Stimulated activated CD4-positive, alpha-beta T cell treated with anti-CD3 and anti-CD28 coated beads, Interleukin-15, amount 100 ng/mL, for 24 hours (primary cell): Measurements from ENCODE around the gene ADORA1.

Experiments used
- DNase-seq: peaks from one replicate; pipeline ENCODE4 v3.0.0-alpha.2; 2020

Gene ADORA1

DNA sequence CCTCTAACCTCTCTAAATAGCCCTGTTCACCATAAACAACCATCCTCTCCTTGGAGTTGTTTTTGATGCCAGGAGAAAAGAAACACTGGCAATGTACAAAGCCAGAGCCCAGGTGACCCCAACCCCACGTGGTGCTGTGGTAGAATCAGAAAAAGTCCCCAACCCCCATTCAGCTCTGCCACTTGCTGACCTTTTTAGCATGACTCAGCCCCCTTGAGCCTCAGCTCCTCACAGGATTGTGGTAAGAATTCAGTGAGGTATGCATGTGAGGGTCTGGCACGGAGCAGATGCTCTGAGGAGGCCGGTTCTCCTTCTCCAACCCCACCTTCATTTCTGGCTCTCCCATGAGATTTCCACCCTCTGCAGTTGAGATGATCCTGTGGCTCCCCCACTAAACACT lies 70.1 kb downstream of the ADORA1 start:
- no peak for DNase-seq

DNA sequence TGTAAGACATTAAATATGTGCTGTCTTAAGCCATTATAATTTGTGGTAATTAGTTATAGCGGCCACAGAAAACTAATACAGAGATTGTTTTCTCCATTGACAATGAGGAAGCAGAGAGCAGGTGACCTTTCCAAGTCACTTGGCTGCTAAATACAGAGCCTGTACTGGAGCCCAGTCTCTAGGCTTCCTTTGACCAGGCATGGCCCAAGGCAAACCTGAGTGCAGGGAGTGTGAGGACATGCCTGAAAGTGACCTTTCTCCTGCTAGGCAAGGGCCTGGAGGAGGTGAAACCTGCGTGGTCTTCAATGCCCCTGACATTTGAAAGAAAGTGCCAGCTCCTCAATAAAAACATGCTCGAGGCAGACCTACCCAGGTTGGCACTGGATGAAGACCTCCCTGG lies 71.5 kb downstream of the ADORA1 start:
- DNase-seq, result no peak

DNA sequence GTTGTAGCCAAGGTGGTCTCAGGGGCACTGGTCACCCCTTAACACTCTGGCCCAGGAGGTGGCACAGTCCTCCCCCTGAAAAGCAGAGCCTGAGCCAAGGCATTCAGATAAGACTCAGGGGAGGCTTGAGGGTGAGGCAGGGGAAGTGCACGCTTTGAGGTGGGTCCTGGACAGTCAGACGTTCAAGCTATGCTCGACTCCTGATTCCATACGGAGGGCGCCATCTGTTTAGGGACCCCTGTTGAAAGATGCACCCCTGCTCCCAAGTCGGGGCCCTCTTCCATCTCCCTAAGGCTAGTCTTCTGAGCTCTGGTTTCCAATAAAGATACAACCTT lies 71.9 kb downstream of the ADORA1 start:
- no peak for DNase-seq

DNA sequence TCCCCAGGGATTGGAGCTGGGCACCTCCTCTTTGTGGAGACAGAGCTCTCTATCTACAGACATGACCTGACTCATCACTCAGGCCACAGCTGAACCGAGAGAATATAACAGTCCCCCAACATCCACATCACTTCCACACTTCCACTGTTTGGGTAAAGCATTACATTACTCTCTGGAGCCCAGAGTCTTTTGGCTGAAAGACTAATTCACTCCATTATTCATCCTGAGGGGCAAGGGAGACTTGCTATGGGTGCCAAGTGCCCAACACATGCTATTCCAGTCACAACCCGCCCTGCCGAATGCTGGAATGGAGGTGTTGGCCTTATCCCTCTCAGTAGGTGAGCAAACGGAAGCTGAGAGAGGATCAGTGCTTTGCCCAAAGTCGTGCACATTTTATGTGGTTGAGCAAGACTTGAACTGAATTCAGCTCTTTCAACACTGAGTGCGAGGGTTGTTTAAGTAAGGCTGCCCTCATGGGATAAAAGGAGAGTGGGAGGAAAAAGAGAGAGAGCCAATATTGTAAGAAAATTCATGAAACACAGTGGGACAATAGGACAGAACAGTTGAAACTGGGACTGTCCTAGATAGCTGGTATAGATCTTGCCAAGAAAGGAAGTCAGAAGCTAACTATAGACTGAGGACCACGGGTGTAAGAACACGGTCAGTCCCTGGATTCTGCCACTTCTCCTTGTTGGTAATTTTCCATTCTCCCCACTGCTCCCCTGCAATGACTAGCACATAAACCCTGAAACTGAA lies 72.5 kb downstream of the ADORA1 start:
- DNase-seq, result no peak

DNA sequence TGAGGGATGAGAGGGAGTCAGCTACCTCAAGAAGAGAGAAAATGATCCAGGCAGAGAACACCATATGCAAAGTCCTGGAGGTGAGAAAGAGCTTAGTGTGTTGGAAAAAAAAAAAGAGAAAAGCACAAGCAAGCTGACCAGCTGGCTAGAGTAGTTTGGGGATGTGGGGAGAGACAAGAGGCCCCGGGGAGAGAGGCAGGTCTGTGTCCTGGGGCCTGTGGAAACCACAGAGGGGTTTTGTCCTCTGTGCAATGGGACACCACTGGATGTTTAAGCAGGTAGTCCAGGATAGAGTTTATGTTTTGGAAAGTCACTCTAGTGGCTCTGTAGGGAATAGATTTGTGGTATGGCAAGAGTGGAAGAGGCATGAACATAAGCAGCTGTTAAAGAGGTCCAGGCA lies 73.4 kb downstream of the ADORA1 start:
- DNase-seq, result no peak

DNA sequence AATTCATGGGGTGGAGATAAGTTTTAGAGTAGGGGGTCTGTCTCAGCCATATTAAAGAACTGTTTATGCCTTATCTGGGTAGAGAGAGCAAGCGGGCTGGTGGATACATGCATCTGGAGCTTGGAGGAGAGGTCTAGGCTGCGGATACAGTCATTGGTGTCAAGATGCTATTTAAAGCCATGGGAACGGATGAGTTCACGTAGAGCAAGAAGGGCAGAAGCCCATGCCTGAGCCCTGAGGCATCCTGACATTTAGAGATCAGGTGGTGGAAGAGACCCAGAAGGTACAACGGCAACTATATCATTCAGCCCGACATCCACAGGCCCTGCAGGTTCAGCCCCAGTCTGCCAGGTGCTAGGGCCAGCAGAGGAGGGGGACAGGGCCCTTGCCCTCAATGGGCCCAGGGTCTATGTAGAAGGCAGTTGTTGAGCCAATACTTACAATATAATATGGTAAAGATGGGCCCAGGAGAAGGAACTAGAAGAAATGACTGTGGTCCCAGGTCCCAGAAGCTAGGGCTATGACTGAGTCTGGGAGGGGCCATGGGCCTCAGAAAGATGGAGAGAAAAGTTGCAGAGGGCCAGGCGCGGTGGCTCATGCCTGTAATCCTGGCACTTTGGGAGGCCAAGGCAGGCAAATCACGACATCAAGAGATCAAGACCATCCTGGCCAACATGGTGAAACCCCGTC lies 74.1 kb downstream of the ADORA1 start:
- DNase-seq, result no peak

DNA sequence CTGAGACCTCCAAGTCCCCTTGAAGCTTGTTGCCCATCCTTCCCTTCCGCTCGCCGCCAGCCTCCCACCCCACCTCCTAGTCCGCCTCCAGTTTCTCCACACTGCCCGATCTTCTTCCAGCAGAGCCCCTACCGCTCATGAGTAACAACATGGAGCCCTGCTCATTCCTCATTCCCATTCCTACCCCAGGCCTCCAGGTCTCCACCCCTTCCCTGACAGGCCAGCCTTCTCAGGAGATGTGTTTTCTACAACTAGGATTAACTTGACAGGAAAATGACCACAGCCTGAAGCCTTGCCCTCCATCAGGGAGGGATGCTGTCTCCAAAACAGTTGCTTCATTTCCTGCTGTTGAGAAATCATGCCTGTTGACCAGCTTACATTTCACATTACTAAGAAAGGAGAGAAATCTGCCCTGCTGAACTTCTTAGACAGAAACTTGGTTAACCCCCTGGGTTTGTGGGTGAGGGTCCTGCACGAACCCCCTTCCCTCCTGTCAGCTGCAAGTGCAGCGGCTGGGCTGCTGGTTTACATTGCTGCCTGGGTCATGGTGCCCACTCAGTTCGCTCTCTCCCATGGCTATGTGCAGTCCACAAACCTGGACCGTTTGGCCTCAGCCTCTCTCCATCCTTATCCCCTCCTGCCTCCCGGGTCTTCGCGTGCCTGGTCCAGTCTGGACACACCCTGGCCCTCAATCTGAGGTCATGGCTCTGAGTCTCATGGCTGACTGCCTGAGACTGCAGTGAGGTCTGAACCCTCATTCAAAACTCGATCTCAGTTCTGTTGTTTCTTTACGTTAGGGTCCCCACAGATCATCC lies 75.1 kb downstream of the ADORA1 start:
- DNase-seq, result no peak

DNA sequence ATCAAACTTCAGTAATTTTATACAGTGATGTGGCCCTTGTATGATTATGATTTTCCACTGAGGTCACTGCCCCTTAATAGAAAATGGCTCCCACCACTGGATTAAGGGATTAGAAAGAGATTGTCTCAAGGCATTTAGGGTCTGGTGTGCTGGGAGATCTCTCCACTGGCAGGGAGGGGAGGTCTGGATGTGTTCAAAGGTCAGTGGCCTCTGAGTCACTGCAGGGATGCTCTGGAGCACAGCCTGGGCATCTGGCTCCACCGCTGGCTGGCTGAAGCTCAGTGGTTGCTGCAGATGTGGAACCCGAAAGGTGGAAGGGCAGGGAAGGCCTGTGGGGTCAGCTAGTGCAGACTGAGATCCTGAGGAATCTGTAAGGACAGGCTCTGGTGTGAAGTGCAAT lies 77.2 kb downstream of the ADORA1 start:
- no peak for DNase-seq

DNA sequence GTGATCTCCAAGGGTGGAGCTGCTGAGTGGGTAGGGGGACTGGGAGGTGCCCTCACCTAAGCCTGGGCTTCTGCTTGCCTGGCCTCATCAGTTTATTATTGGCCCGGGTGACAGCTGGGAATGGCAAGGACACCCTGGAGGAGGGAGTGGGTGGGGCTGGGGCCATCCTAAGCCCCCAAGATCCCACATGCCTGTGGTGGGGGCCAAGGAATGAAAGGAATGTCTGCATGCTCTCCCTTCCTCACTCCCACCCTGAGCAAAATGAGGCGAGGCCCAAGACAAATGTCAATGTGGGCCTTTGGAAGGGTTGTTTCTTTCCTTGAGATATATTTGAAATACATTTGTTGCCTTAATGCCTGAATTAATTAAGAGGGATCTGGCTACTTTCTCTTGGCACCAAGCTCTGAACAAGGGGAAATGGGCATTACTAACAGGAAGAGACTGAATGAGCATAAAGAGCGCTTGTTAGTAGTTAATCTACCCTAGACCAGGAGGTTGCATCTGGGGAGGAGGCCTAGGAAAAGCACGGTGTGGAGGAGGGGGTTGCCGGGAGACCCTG lies 78.7 kb downstream of the ADORA1 start:
- DNase-seq, result no peak

DNA sequence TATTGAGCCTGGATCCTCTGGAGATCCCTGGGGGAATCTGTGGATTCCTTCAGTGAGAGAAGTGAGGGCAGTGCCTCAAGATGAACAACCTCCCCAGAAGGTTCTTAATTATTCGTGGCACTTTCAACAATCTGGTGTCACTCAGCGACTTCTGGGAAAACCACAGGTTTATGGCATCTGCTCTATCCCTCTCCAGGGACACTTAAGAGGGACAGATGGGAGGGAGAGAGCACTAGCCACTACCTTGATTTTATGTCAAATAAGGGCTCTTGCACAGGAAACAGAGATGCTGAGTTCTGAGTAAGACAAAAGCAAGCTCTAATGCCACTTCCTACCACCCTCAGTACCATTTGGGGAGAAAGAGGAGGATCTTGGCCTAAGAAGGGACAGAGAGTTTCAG lies 80.2 kb downstream of the ADORA1 start:
- DNase-seq, result no peak

DNA sequence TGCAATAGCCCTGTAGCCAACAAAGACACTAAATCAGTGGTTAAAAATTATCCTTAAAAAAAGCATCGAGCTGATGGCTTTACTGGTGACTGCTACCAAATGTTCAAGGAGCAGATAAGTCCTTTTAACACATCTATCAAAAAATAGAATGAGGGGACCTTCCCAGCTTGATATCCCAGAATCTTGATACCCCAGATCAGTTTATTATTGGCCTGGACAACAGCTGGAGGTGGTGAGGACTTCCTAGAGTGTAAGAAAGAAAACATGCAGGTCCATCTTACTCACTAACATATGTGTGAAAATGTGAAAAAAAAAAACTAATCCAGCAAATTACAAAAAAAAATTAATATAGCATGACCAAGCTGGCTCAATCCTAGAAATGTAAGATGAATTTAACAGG lies 80.7 kb downstream of the ADORA1 start:
- no peak for DNase-seq

DNA sequence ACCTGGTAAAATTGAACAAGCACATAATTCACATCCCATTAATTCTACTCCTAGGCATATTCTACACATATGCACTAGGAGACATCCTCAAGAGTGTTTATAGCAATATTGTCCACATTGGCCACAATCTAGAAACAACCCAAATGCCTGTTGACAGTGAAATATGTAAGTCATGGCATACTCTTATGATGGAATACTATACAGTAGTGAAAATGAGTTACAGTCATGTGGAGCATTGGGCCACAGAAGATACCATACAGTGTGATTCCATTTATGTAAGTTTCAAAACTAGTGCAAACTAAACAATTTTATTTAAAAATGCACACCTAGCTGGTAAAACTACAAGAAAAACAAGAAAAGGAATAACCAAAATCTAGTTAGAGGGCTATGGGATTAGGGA lies 82.8 kb downstream of the ADORA1 start:
- DNase-seq, result no peak

DNA sequence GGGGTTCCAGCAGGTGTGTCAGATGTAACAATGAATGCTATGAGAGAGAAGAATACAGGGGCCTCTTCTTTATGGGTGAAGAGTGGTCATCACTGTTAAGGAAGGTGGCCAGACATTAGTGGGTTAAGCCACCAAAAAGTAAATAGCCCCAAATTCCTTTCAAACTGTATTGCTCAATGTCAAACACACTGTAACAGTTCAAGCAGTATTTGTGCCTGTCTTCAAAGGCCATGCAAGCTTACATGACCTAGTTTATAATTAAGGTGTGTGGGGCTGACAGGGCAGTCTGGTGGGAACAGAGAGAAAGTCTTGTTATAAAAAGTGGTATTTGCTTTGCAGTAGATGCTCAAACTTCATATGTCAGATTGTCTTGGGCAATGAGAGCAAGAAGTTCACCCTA lies 83.5 kb downstream of the ADORA1 start:
- no peak for DNase-seq

DNA sequence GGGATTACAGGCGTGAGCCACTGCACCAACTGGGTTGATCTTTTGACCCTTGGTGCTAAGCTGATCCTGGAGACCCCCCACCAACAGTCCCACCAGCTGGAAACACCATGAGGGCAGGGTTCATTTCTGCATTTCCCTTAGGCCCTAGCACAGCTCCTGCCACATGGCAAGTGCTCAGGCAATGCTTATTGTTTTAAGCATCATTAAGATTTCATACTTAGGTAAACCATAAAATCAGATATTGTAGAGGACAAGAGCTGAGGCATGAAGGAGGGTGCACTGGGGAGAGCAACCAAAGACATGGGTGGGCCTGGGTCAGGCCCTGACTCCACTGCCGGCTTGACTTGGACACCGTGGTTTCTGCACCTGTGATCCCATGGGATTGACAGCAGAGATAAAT lies 84.3 kb downstream of the ADORA1 start:
- no peak for DNase-seq

DNA sequence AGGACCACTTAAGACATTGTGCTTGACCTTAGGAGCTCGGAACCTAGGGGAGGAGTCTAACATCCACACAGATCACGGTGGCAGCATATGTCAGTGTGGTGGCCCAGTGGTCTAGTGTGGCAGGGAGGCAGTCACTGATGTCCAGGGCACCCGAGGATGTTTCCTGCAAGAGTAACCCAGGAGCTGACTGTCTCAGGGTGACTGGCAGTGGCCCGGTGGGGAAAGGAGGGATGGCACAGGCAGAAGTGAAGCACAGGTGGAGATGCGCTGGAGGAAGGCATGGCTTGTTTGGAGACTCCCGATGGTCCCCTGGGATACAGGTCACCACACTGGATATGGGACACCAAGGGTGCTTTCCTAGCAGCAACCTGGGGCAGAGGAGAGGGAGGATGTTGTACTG lies 85.6 kb downstream of the ADORA1 start:
- DNase-seq, result no peak

DNA sequence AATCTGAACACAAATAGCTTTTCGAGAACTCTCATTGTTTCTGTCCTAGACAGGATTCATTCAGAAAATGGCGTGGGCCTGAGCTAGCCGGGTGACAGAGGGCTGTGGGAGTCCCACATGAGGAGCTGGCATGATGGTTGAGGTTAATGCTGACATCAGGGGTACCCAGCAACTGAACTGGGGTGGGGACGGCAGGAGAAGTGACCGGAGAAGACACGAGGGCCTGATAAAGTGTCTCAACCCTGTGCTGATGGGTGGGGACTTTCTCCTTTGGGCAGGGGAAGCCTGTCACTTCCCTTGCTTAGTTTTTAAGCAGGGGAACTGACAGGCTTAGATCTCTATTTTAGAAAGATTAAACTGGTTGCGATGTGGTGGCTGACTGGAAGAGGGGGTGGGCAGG lies 87.3 kb downstream of the ADORA1 start:
- DNase-seq, result no peak

DNA sequence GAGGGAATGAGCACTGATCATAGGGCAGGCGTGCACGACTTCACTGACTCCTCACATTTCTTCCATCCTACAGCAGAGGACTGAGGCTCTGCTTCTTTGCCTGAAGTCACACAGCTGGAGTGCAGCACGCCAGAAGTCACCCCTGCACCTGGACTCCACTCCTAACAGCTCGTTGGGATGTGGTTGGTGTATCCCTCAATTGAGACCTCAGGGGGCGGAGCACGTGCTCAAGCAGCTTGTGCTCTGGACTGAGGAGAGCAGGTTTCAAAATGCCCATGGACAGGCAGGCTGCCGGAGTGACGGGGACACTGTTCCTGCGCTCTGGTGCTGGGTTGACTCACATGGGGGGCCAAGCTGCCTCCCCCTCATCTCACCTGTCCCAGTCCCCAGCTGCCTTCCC lies 88.0 kb downstream of the ADORA1 start:
- no peak for DNase-seq

DNA sequence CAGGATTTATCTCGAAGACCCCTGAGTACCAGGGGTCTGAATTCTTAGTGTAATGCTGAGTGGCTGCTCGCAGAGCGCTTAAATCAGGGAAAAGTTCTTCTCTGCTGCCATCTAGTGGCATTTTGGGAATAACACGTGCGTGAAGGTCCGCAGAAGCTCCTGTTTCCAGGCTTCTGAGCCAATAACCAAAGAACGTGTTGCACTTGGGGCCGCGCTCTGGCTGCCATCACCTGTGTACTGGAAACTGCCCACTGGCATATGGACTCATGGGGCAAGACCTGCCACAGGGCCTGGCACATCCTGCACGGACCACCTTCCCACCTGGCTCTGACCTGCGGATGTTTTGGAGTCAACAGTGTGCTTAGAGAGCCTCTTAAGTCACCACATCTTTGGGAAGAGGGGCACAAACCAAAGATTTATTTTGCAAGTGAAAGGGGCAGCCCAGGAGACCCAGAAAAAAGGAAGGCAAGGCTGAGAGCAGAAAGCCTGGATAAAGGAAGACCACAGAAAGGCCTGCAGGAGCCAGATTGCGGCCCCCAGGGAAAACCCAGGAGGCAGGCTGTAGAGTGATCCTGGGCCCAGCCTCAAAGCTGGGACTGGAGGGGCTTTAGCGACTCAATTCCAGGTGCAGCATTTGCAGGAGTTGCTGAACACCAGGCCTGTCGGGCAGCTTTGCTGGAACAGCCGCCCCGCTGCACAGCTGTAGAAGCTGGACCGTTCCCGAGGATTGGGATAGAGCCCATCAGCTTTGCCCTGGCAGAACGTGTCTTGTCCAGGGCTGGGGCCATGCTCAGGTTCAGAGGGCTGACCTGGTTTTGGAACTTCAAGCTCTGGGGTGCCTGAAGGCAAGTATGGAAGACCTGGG lies 89.0 kb downstream of the ADORA1 start:
- DNase-seq, result peak; percentile 61
